Epithelial cell of esophagus (primary cell): ENCODE data around the gene INCENP.
"Not testable (repeated sequence)": the region's sequence is repeated elsewhere in the genome, so short reads cannot be mapped to it uniquely, and the experiment has no call there.

Experiments
- DNase-seq: peaks from one replicate; pipeline ENCODE4 v3.0.0; 2010; ENCODE audit warnings: low read depth
- H3K4me3 ChIP-seq: 2 replicates; pipeline ENCODE4 v1.5.1; 2011; ENCODE audit warnings: mild to moderate bottlenecking, low read length, control low read depth
- TF ChIP-seq, protein P1 (sequence below): IDR thresholded peaks from 2 replicates; pipeline ENCODE4 v1.5.1; 2011; ENCODE audit warnings: low read depth, mild to moderate bottlenecking, low read length, control low read depth, inconsistent platforms; ENCODE audit not compliant: insufficient read depth; ENCODE audit errors: missing control alignments

INCENP gene

GRCh38 chr11:62190011-62190410 is 66.2 kb downstream of the INCENP start, which contains the start of gene SCGB1D1:
SCGB1D1 (plus strand) TSS chr11:62190216; CDS start chr11:62190285, 69 bp downstream.
- TF ChIP-seq, protein P1, sequence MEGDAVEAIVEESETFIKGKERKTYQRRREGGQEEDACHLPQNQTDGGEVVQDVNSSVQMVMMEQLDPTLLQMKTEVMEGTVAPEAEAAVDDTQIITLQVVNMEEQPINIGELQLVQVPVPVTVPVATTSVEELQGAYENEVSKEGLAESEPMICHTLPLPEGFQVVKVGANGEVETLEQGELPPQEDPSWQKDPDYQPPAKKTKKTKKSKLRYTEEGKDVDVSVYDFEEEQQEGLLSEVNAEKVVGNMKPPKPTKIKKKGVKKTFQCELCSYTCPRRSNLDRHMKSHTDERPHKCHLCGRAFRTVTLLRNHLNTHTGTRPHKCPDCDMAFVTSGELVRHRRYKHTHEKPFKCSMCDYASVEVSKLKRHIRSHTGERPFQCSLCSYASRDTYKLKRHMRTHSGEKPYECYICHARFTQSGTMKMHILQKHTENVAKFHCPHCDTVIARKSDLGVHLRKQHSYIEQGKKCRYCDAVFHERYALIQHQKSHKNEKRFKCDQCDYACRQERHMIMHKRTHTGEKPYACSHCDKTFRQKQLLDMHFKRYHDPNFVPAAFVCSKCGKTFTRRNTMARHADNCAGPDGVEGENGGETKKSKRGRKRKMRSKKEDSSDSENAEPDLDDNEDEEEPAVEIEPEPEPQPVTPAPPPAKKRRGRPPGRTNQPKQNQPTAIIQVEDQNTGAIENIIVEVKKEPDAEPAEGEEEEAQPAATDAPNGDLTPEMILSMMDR = no peak
- no peak within 1 kb of the TSS for H3K4me3 ChIP-seq
- DNase-seq = no peak

- TF ChIP-seq, protein P1 = no peak
- peak; percentile 30 for DNase-seq
Measured at GRCh38 chr11:62193952-62194351, 70.1 kb downstream of the INCENP start.

GRCh38 chr11:62195010-62195409 is 71.2 kb downstream of the INCENP start:
- DNase-seq, H3K4me3 ChIP-seq: not testable (repeated sequence)

More at GRCh38 chr11:62193952-62194351, 70.1 kb downstream of the INCENP start:
- H3K4me3 ChIP-seq = no peak overlapping the region

DNA sequence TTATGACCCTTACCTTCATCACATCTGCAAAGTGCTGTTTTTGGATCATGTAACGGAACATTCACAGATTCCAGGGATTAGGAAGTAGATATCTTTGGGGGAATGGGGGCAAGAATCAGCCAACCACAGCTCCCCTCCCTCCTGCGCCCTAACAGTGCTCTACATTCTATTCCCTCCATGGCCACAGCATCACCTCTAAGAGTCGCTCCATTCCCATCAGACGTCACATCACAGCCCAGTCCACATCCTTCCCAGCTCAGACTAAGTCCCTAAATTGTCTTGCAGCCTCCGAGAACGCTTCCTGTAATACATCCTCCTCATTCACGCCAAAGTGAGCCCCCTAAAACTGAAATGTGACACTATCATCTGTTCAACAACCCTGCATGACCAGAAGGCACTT is 72.1 kb downstream of the INCENP start:
- TF ChIP-seq, protein P1 = no peak
- no peak overlapping the region for H3K4me3 ChIP-seq
- no peak for DNase-seq

DNA sequence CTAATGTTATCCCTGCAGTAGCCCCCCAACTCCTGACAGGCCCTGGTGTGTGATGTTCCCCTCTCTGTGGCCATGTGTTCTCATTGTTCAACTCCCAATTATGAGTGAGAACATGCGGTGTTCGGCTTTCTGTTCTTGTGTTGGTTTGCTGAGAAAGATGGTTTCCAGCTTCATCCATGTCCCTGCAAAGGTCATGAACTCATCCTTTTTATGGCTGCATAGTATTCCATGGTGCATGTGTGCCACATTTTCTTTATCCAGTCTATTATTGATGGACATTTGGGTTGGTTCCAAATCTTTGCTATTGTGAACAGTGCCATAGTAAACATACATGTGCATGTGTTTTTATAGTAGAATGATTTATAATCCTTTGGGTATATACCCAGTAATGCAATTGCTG is 73.6 kb downstream of the INCENP start:
- not testable (repeated sequence) for H3K4me3 ChIP-seq, DNase-seq

- DNase-seq = peak; percentile 46
- no peak overlapping the region for H3K4me3 ChIP-seq
- TF ChIP-seq, protein P1 = no peak
Measured at GRCh38 chr11:62201376-62201775, 77.6 kb downstream of the INCENP start.
